IMR-90 (cell line): ENCODE data around the gene GGT5.

ENCODE experiments used
- BHLHE40 ChIP-seq: fragments of 150-350 bp; IDR thresholded peaks from 2 replicates; pipeline ENCODE4 v1.6.1; 2016; ENCODE audit warnings: mild to moderate bottlenecking, low read depth, low read length
- CTCF ChIP-seq: conservative IDR thresholded peaks from 2 replicates; pipeline ENCODE4 v1.5.1; 2012; ENCODE audit warnings: mild to moderate bottlenecking, low read depth, low read length, improper control_type of control experiment
- ELK1 ChIP-seq: fragments of 150-350 bp; IDR thresholded peaks from 2 replicates; pipeline ENCODE4 v1.6.1; 2016; ENCODE audit warnings: low read depth, mild to moderate bottlenecking, low read length, moderate library complexity, borderline replicate concordance
- FOS ChIP-seq: fragments of 150-350 bp; IDR thresholded peaks from 2 replicates; pipeline ENCODE4 v1.6.1; 2016; ENCODE audit warnings: low read depth, low read length
- MAZ ChIP-seq: IDR thresholded peaks from 2 replicates; pipeline ENCODE4 v1.6.1; 2012; ENCODE audit warnings: low read depth, mild to moderate bottlenecking, low read length, improper control_type of control experiment, moderate library complexity, borderline replicate concordance
- MXI1 ChIP-seq: IDR thresholded peaks from 2 replicates; pipeline ENCODE4 v1.6.1; 2012; ENCODE audit warnings: low read depth, mild to moderate bottlenecking, low read length, moderate library complexity, borderline replicate concordance
- NFE2L2 ChIP-seq: fragments of 150-350 bp; IDR thresholded peaks from 2 replicates; pipeline ENCODE4 v1.6.1; 2016; ENCODE audit warnings: low read depth, mild to moderate bottlenecking, low read length
- POLR2A ChIP-seq: IDR thresholded peaks from 2 replicates; pipeline ENCODE4 v1.6.1; 2012; ENCODE audit warnings: mild to moderate bottlenecking, low read depth, low read length
- RAD21 ChIP-seq: IDR thresholded peaks from 2 replicates; pipeline ENCODE4 v1.6.1; 2012; ENCODE audit warnings: low read length, improper control_type of control experiment
- RCOR1 ChIP-seq: IDR thresholded peaks from 2 replicates; pipeline ENCODE4 v1.6.1; 2012; ENCODE audit warnings: mild to moderate bottlenecking, low read length, improper control_type of control experiment; ENCODE audit not compliant: insufficient replicate concordance
- RFX5 ChIP-seq: IDR thresholded peaks from 2 replicates; pipeline ENCODE4 v1.8.0; 2012; ENCODE audit warnings: low read depth, mild to moderate bottlenecking, low read length, moderate library complexity
- SMC3 ChIP-seq: fragments of 150-350 bp; IDR thresholded peaks from 2 replicates; pipeline ENCODE4 v1.6.1; 2016; ENCODE audit warnings: low read depth, mild to moderate bottlenecking, antibody characterized with exemption, low read length, moderate library complexity

GRCh38 chr22:24291515-24292201, 46.8 kb upstream of the GGT5 start:
- no peak for TF ChIP-seq POLR2A
- no peak for TF ChIP-seq CTCF
- TF ChIP-seq ELK1: no peak
- no peak for TF ChIP-seq FOS
- TF ChIP-seq MAZ: no peak
- TF ChIP-seq RCOR1: no peak
- no peak for TF ChIP-seq NFE2L2
- no peak for TF ChIP-seq BHLHE40
- no peak for TF ChIP-seq RFX5
- no peak for TF ChIP-seq MXI1
- TF ChIP-seq RAD21: no peak
- TF ChIP-seq SMC3: no peak
